Skeletal muscle tissue (tissue), 4 donors: ENCODE measurements around the gene DPT. TPM values are rescaled to one million over a fixed set of nuclear protein-coding genes. Genes with fewer than 3 reads are reported as not detected.
"Not testable (repeated sequence)": the region's sequence is repeated elsewhere in the genome, so short reads cannot be mapped to it uniquely, and the experiment has no call there.

ENCODE experiments used
- H3K27ac ChIP-seq: one replicate; pipeline ENCODE4 v1.7.0; 2013; ENCODE audit warnings: mild to moderate bottlenecking, low read depth, low read length, inconsistent platforms
- H3K27me3 ChIP-seq, 3 donors: one replicate each; pipeline ENCODE4 v1.7.0; 2013; ENCODE audit warnings: low read length in 3 of 3; ENCODE audit not compliant: control insufficient read depth in 3 of 3, insufficient read depth in 3 of 3
- H3K36me3 ChIP-seq, 3 donors: one replicate each; pipeline ENCODE4 v1.7.0; 2013; ENCODE audit warnings: low read length in 3 of 3; ENCODE audit not compliant: control insufficient read depth in 3 of 3, insufficient read depth in 3 of 3
- H3K4me1 ChIP-seq, 3 donors: one replicate each; pipeline ENCODE4 v1.7.0; 2013; ENCODE audit warnings: low read length in 3 of 3, mild to moderate bottlenecking in 3 of 3; ENCODE audit not compliant: control insufficient read depth in 3 of 3, insufficient read depth in 3 of 3
- H3K4me3 ChIP-seq, 3 donors: one replicate each; pipeline ENCODE4 v1.7.0; 2013; ENCODE audit warnings: low read length in 3 of 3
- H3K9ac ChIP-seq, 3 donors: one replicate each; pipeline ENCODE4 v1.7.0; 2013; ENCODE audit warnings: low read length in 3 of 3, mild to moderate bottlenecking in 3 of 3, moderate library complexity in 2 of 3, low read depth in 1 of 3
- H3K9me3 ChIP-seq, 3 donors: one replicate each; pipeline ENCODE4 v1.7.0; 2013; ENCODE audit warnings: low read length in 3 of 3; ENCODE audit not compliant: control insufficient read depth in 3 of 3
- total RNA-seq: library from RNA; depleted of rRNA; stranded (reverse); fragments of >200 nt; gene quantifications from one replicate; pipeline ENCODE4 v1.2.3, GENCODE V29; 2014
- donor health status: Osteomylitis.

The DPT gene
- 74.6 TPM for total RNA-seq

GRCh38 chr1:168728473-168729404 lies at the start of gene DPT:
Gene DPT, minus strand, starts transcription at chr1:168729206. Its CDS starts 32 bp downstream, at chr1:168729174.
- no peaks in the 10 kb centered on the region for H3K27me3 ChIP-seq
- peak within 1 kb of the TSS; percentile 32 for H3K27ac ChIP-seq
- peak within 1 kb of the TSS in 2 of 3 donors; percentile 54 to 63 for H3K9ac ChIP-seq
- H3K4me1 ChIP-seq, result peaks cover 6 to 11% (median 6%) of the 10 kb centered on the region in 3 donors
- peak within 1 kb of the TSS; percentile 10 to 61 (median 60) for H3K4me3 ChIP-seq
- no peaks in the 10 kb centered on the region for H3K36me3 ChIP-seq
- H3K9me3 ChIP-seq, result no peaks in the 10 kb centered on the region

DNA sequence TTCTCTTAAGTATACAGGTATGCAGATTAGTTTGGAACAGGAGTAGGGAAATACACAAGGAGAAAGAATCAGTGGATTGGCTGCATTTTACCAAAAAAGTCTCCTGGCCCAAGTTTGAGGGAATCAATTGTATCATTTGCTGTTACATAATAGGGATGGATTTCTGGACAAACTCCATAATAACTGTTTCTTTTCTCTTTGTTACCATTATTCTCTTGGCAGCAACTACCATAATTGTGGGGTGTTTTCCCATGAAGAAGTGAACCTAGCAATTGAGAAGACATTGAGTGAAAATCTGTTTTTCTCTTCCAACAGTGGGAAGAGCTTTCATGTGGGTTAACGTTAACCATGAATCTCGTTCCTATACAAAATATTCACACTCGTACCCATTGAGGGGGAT lies 46.4 kb upstream of the DPT start:
- Histone ChIP-seq H3K27me3 (no peaks in the 10 kb centered on the region), H3K4me3 (no peak overlapping the region), H3K9me3 (no peaks in the 10 kb centered on the region), H3K4me1 (peaks cover 2 to 11% (median 7%) of the 10 kb centered on the region in 3 donors), H3K27ac (no peak overlapping the region), H3K9ac (no peak overlapping the region), H3K36me3 (no peaks in the 10 kb centered on the region)

GRCh38 chr1:168774241-168774640 lies 45.2 kb upstream of the DPT start:
- H3K27ac ChIP-seq, result no peak overlapping the region
- H3K27me3 ChIP-seq, result no peaks in the 10 kb centered on the region
- H3K9ac ChIP-seq, result no peak overlapping the region
- H3K4me3 ChIP-seq, result no peak overlapping the region
- H3K4me1 ChIP-seq, result peaks cover 2 to 11% (median 7%) of the 10 kb centered on the region in 3 donors
- no peaks in the 10 kb centered on the region for H3K9me3 ChIP-seq
- H3K36me3 ChIP-seq, result no peaks in the 10 kb centered on the region

DNA sequence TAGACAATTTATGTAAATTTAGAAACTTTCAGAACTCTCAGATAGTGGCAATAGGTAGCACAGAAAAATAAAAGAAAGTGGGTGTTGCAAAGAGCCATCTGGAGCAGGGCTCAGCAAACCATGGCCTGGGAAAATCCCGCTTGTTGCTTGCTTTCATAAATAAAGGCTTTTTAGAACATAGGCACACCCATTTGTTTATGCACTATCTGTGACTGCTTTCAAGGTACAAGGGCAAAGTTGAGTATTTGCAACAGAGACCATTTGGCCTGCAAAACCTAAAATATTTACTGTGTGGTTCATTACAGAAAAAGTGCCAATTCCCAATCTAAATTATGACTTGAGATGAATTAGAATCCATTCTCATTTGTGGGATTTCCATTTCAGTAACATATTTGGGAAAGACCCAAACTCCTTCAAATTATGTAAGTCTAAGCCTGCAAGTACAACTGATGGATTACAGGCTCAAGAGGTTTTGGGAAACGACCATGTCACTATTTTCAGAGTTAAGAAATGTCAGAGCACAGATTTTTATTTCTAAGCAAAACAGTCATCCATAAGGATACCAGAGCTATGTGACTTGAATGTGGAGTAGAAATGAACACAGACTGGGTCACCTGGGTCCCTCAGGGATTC lies 43.5 kb upstream of the DPT start:
- H3K9ac ChIP-seq, result no peak overlapping the region
- no peaks in the 10 kb centered on the region for H3K27me3 ChIP-seq
- H3K4me3 ChIP-seq, result no peak overlapping the region
- H3K4me1 ChIP-seq, result peaks cover 2 to 18% (median 7%) of the 10 kb centered on the region in 3 donors
- H3K36me3 ChIP-seq, result no peaks in the 10 kb centered on the region
- no peak overlapping the region for H3K27ac ChIP-seq
- no peaks in the 10 kb centered on the region for H3K9me3 ChIP-seq

DNA sequence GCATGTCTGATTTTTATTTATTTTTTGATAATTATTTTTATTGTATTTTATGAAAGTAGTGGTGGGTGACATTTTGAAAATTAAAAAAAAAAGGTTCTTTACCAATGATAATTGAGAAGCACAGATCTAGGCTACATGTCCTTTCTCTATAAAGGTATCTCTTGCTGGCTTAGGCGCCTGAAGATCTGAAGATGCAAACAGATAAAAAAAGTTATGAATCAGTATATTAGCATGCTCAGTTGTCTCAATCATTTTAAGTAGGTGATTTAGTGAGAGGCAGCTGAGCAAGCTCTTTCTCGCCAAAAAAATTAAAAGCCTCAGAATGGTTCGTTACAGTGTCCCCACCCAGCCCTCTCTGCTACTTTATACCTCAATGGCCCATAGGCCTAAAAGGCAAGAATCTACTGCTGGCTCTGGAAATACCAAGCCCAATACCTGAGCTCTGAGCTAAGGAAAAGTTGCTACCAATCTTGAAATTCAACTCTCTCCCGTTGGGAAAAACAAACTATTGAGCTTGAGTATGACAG lies 42.2 kb upstream of the DPT start:
- no peaks in the 10 kb centered on the region for H3K27me3 ChIP-seq
- no peak overlapping the region for H3K4me3 ChIP-seq
- H3K36me3 ChIP-seq, result no peaks in the 10 kb centered on the region
- no peaks in the 10 kb centered on the region for H3K9me3 ChIP-seq
- H3K27ac ChIP-seq, result no peak overlapping the region
- peaks cover 2 to 18% (median 7%) of the 10 kb centered on the region in 3 donors for H3K4me1 ChIP-seq
- H3K9ac ChIP-seq, result no peak overlapping the region

GRCh38 chr1:168769893-168770292 lies 40.9 kb upstream of the DPT start:
- H3K9me3 ChIP-seq, H3K27ac ChIP-seq, H3K27me3 ChIP-seq, H3K4me3 ChIP-seq, H3K36me3 ChIP-seq, H3K9ac ChIP-seq: not testable (repeated sequence)
- H3K4me1 ChIP-seq, result peaks cover 2 to 18% (median 7%) of the 10 kb centered on the region in 3 donors

GRCh38 chr1:168767894-168768584 lies 39.0 kb upstream of the DPT start:
- H3K27me3 ChIP-seq, result no peaks in the 10 kb centered on the region
- no peak overlapping the region for H3K9ac ChIP-seq
- H3K9me3 ChIP-seq, result no peaks in the 10 kb centered on the region
- H3K4me3 ChIP-seq, result no peak overlapping the region
- H3K4me1 ChIP-seq, result peaks cover 0 to 7% (median 2%) of the 10 kb centered on the region in 3 donors
- no peaks in the 10 kb centered on the region for H3K36me3 ChIP-seq
- H3K27ac ChIP-seq, result no peak overlapping the region

DNA sequence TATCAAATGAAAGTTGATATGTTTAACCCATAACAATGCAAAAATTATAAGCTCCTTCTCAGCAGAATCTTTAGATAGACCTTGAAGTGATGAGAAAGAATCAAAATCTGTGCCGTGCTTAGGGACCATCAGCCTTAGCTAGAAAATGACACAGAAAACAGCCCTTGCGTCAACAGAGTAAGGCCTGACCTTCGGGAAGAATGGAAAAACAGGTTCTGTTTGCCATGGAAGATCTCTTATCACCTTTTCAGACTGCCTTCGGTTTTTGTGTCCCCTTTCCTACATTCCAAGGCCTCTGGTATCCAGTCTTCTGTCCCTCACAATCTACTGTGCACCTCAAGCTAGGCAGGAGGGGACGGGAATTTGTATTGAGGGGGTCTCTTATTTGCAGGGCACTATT lies 37.6 kb upstream of the DPT start:
- Histone ChIP-seq H3K27me3 (no peaks in the 10 kb centered on the region), H3K36me3 (no peaks in the 10 kb centered on the region), H3K9me3 (no peaks in the 10 kb centered on the region), H3K4me1 (peaks cover 0 to 7% (median 2%) of the 10 kb centered on the region in 3 donors), H3K27ac (no peak overlapping the region), H3K4me3 (no peak overlapping the region), H3K9ac (no peak overlapping the region)

DNA sequence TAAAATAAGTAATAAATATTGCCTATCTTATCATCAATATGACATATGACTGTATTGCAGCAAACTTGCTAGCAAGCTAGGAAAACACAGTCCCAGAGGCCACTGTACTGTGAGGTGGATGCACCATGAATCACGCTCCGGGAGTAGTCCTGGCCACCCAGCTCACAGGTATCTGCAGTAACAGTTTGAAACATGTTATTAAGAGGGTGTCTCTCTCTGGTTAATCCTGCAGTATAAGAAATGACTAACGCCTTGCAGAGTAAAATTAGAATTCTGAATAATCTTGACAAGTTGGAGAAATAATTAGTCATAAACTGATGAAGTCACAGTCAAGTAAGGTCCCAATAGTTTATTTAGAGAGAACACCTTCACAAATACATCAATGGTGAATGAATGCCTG lies 34.0 kb upstream of the DPT start:
- H3K4me1 ChIP-seq, result peaks cover 5 to 7% (median 6%) of the 10 kb centered on the region in 3 donors
- H3K9ac ChIP-seq, result no peak overlapping the region
- no peaks in the 10 kb centered on the region for H3K9me3 ChIP-seq
- no peak overlapping the region for H3K4me3 ChIP-seq
- no peaks in the 10 kb centered on the region for H3K27me3 ChIP-seq
- H3K36me3 ChIP-seq, result no peaks in the 10 kb centered on the region
- H3K27ac ChIP-seq, result no peak overlapping the region
